Kidney (tissue), 14 donors: ENCODE results near the gene OR51B6. TPM values are rescaled to one million over a fixed set of nuclear protein-coding genes. Genes with fewer than 3 reads are reported as not detected.
"Not testable (repeated sequence)": the region's sequence is repeated elsewhere in the genome, so short reads cannot be mapped to it uniquely, and the experiment has no call there.

ENCODE experiments used
- DNase-seq, 5 donors: peaks; one replicate each; pipeline ENCODE4 v3.0.0-alpha.2; 2013 to 2020
- FAIRE-seq: peaks from 2 replicates; lab custom pipeline; 2012; peaks lifted over from hg19 to GRCh38; lab: Jason Lieb, UNC
- H3K27ac ChIP-seq, 2 donors: one replicate each; pipeline ENCODE4 v1.7.0; 2013; ENCODE audit warnings: low read depth in 2 of 2, low read length in 2 of 2, inconsistent platforms in 1 of 2
- H3K27me3 ChIP-seq: one replicate; pipeline ENCODE4 v1.7.1; 2013; ENCODE audit warnings: low read length, inconsistent platforms; ENCODE audit not compliant: control insufficient read depth, insufficient read depth
- H3K36me3 ChIP-seq, 3 donors: one replicate each; pipeline versions ENCODE4 v1.7.0 to v1.7.1; 2013; ENCODE audit warnings: low read length in 3 of 3, control low read depth in 1 of 3, inconsistent platforms in 1 of 3; ENCODE audit not compliant: insufficient read depth in 3 of 3, control insufficient read depth in 2 of 3
- H3K4me1 ChIP-seq, 3 donors: one replicate each; pipeline versions ENCODE4 v1.7.0 to v1.7.1; 2013; ENCODE audit warnings: low read length in 3 of 3, inconsistent platforms in 1 of 3, low read depth in 1 of 3; ENCODE audit not compliant: control insufficient read depth in 2 of 3, insufficient read depth in 2 of 3
- H3K4me3 ChIP-seq, 3 donors: one replicate each; pipeline versions ENCODE4 v1.7.0 to v1.8.1; 2013; ENCODE audit warnings: low read length in 3 of 3, control low read depth in 1 of 3, inconsistent platforms in 1 of 3
- H3K9ac ChIP-seq, 3 donors: one replicate each; pipeline versions ENCODE4 v1.7.0 to v1.7.1; 2013; ENCODE audit warnings: low read length in 3 of 3, control low read depth in 1 of 3, inconsistent platforms in 1 of 3
- H3K9me3 ChIP-seq, 3 donors: one replicate each; pipeline versions ENCODE4 v1.7.0 to v1.7.1; 2013; ENCODE audit warnings: low read length in 3 of 3, control low read depth in 1 of 3, inconsistent platforms in 1 of 3; ENCODE audit not compliant: control insufficient read depth in 2 of 3, insufficient read depth in 1 of 3
- intact Hi-C: fragments of 100-400 bp; cut with DNase I; formaldehyde crosslinking; loops from one replicate; pipeline ENCODE4 v1.11.1; 2022
- polyA plus RNA-seq: library from polyadenylated mRNA; stranded (reverse); fragments of 350-450 nt; fragmentation: Illumina TruSeq; extraction: RNeasy Lipid Tissue Mini Kit (QIAGEN cat#74804); gene quantifications from one replicate; pipeline ENCODE4 v1.2.3, GENCODE V29; 2014; ENCODE audit warnings: low read depth, low replicate concordance; ENCODE audit not compliant: insufficient read depth
- total RNA-seq: library from RNA; stranded (reverse); fragmentation: NEBNext Ultra II Directional; extraction: Animal tissue kit (Norgen Biotek cat#: 25700); gene quantifications from one replicate; pipeline ENCODE4 v1.2.1, GENCODE V29; 2021
- TF ChIP-seq, protein P1 (sequence below): IDR thresholded peaks from 3 replicates; pipeline ENCODE4 v1.5.1; 2012; ENCODE audit warnings: mild to moderate bottlenecking, moderate library complexity, borderline replicate concordance; ENCODE audit not compliant: insufficient read depth; ENCODE audit errors: extremely low read depth
- donor health status: control.
- donor health status: control.
- donor health status: control.
- donor health status: control.
- donor health status: control.
- donor health status: DM: yes; HTN: yes; CAD: no.
- donor health status: Normal renal cell carcinoma (clear cell type).

OR51B6 gene
- total and polyA plus RNA-seq, 2 donors from 2014 or later = not detected

DNA sequence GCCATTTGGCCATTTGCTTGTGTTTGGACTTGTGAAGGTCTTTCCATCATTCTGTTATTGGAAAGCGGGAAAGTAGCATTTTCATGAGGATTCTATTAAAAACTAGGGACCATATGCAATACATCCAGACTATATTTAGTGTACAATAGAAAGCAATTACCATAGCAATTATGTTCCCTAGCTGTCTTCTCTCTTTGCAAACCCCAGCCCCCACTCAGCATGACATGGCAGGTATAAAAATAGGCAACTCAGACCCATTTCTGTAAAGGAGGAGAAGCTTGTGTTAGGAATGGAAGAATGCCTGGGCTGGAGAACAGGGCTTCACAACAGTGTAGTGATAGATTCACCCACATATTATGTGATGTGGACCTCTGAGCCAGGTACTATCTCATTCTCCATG, 12.4 kb downstream of the OR51B6 start:
- intact Hi-C loops = no loop called here
- no peaks in the 10 kb centered on the region for H3K9me3 ChIP-seq
- DNase-seq = no peak
- no peak overlapping the region for H3K9ac ChIP-seq
- TF ChIP-seq, protein P1, sequence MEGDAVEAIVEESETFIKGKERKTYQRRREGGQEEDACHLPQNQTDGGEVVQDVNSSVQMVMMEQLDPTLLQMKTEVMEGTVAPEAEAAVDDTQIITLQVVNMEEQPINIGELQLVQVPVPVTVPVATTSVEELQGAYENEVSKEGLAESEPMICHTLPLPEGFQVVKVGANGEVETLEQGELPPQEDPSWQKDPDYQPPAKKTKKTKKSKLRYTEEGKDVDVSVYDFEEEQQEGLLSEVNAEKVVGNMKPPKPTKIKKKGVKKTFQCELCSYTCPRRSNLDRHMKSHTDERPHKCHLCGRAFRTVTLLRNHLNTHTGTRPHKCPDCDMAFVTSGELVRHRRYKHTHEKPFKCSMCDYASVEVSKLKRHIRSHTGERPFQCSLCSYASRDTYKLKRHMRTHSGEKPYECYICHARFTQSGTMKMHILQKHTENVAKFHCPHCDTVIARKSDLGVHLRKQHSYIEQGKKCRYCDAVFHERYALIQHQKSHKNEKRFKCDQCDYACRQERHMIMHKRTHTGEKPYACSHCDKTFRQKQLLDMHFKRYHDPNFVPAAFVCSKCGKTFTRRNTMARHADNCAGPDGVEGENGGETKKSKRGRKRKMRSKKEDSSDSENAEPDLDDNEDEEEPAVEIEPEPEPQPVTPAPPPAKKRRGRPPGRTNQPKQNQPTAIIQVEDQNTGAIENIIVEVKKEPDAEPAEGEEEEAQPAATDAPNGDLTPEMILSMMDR = no peak
- H3K27me3 ChIP-seq = no peaks in the 10 kb centered on the region
- no peak overlapping the region for H3K4me3 ChIP-seq
- FAIRE-seq = no peak
- no peaks in the 10 kb centered on the region for H3K36me3 ChIP-seq
- no peaks in the 10 kb centered on the region for H3K4me1 ChIP-seq
- no peak overlapping the region for H3K27ac ChIP-seq

DNA sequence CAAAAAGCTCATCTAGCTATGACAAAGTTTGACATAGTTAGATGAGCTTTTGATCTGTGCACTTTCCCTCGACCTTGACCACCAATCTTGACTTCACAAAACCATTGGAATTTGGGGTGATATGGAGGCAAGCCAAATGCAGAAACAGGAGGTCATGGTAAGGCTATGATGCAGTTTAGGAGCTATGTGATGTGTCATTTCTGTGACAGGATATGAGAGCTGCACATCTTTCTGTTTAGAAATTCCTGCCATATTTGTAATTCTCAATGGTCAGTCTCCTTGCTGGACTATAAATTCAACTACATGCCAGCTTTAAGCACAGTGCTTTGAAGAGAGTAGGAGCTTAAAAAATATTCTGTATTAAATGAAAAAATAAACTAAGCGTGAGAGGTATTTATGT, 12.9 kb downstream of the OR51B6 start:
- no peak overlapping the region for H3K27ac ChIP-seq
- no peak for FAIRE-seq
- intact Hi-C loops = no loop called here

DNA sequence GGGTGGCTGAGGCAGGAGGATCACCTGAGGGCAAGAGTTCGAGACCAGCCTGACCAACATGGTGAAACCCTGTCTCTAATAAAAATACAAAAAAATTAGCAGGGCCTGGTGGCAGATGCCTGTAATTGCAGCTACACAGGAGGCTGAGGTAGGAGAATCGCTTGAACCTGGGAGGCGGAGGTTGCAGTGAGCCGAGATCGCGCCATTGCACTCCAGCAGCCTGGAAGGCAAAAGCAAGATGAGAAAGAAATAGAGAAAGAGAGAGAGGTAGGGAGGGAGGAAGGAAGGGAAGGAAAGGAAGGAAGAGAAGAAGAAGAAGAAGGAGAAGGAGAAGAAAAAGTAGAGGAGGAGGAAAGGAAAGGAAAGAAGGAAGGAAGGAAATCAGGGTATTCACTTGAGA, 15.1 kb downstream of the OR51B6 start:
- H3K9ac ChIP-seq, H3K27ac ChIP-seq, H3K9me3 ChIP-seq, H3K36me3 ChIP-seq, FAIRE-seq, intact Hi-C loops, DNase-seq, H3K4me1 ChIP-seq, H3K4me3 ChIP-seq, H3K27me3 ChIP-seq: not testable (repeated sequence)

More for the DNA sequence above, 12.9 kb downstream of the OR51B6 start:
- no peaks in the 10 kb centered on the region for H3K27me3 ChIP-seq
- no peak overlapping the region for H3K9ac ChIP-seq
- TF ChIP-seq, protein P1 = no peak
- no peaks in the 10 kb centered on the region for H3K9me3 ChIP-seq
- H3K4me3 ChIP-seq = no peak overlapping the region
- DNase-seq = no peak
- H3K4me1 ChIP-seq = no peaks in the 10 kb centered on the region
- H3K36me3 ChIP-seq = no peaks in the 10 kb centered on the region

DNA sequence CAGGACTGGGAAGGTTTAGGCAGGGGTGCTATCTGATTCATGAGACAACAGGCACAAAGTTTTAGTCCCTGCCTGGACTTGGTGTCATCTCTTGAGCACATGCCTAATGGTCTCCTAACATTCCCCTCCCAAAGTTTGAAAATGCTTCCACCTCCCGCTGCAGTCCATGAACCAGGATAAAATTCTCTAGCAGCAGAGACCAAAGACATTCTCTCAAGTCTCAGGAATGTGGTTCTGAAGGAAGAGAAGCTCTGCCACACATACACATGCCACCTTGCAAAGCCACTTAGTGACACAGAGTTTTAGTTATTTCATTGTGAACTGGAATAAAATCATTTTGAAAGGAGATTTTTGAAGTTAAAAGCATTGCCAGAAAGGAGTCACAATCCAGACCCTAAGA, 15.5 kb downstream of the OR51B6 start:
- H3K9ac ChIP-seq = no peak overlapping the region
- TF ChIP-seq, protein P1 = no peak
- H3K4me1 ChIP-seq = no peaks in the 10 kb centered on the region
- H3K27me3 ChIP-seq = no peaks in the 10 kb centered on the region
- intact Hi-C loops = no loop called here
- H3K27ac ChIP-seq = no peak overlapping the region
- FAIRE-seq = no peak
- no peaks in the 10 kb centered on the region for H3K9me3 ChIP-seq
- no peak for DNase-seq
- no peaks in the 10 kb centered on the region for H3K36me3 ChIP-seq
- H3K4me3 ChIP-seq = no peak overlapping the region
